ENCODE data around the gene PCTP. TPM values are rescaled to one million over a fixed set of nuclear protein-coding genes. Genes with fewer than 3 reads are reported as not detected.

Gene PCTP
- total and polyA plus RNA-seq, 9 of the 15 experiments (the other 6 are each of a cell fraction or from before 2014, with no cell fraction given) = 10.9 to 62.3 (median 41.2) TPM

GRCh38 chr17:55737976-55738501, 12.8 kb upstream of the PCTP start (continued):
- TF ChIP-seq PBX2 (CRISPR knock-in tag; IDR thresholded peaks at IDR 0.05; ENCODE audit: low read depth) (no peak), PBX2 (tag; conservative IDR thresholded peaks at IDR 0.05; ENCODE audit: low read depth) (peak; percentile 51; the same call in 1 of the 2 replicates), ZNF174 (CRISPR knock-in tag; IDR thresholded peaks at IDR 0.05) (no peak), ZBTB26 (CRISPR knock-in tag; IDR thresholded peaks at IDR 0.05) (no peak), YY1 (IDR thresholded peaks at IDR 0.05; ENCODE audit: borderline replicate concordance in 1 of 3, control insufficient read depth in 1 of 3, extremely low read depth in 1 of 3, insufficient read depth in 3 of 3, insufficient read length in 1 of 3, insufficient replicate concordance in 2 of 3, low read depth in 1 of 3, low read length in 2 of 3) (peak in 2 of 3 experiments; percentile 43 to 81), NRF1 (conservative IDR thresholded peaks at IDR 0.05 in 1 of 2, IDR thresholded peaks at IDR 0.05 in 1 of 2) (peak; percentile 17 to 36; a peak in 2 of 4 replicates), AFF1 (IDR thresholded peaks at IDR 0.05; ENCODE audit: low read depth in 1 of 2, partially characterized antibody in 2 of 2) (peak in 1 of 2 experiments; percentile 48), FOXA1 (IDR thresholded peaks at IDR 0.05; ENCODE audit: borderline replicate concordance) (no peak), PHB2 (IDR thresholded peaks at IDR 0.05; ENCODE audit: low read depth) (no peak), DMBX1 (CRISPR knock-in tag; IDR thresholded peaks at IDR 0.05; ENCODE audit: borderline replicate concordance) (no peak; the same call in 1 of the 2 replicates), CREB3L1 (IDR thresholded peaks at IDR 0.05; ENCODE audit: borderline replicate concordance, low read depth) (peak; percentile 62; the same call in 1 of the 2 replicates), ZBTB34 (CRISPR knock-in tag; IDR thresholded peaks at IDR 0.05) (no peak), MYC (IDR thresholded peaks at IDR 0.05; ENCODE audit: low read depth, low read length) (peak; percentile 32; the same call in 1 of the 2 replicates), MYC (CRISPR knock-in tag; IDR thresholded peaks at IDR 0.05; ENCODE audit: borderline replicate concordance, low read depth) (no peak), ZNF589 (CRISPR knock-in tag; IDR thresholded peaks at IDR 0.05; ENCODE audit: low read depth) (peak; percentile 49; the same call in 1 of the 2 replicates)
